Stimulated activated CD4-positive, alpha-beta T cell treated with anti-CD3 and anti-CD28 coated beads, Interleukin-1b, Interleukin-23, amount 100 ng/mL, for 4 hours (primary cell): ENCODE data around the gene IP6K2.

Experiments used
- DNase-seq, 2 donors: peaks; one replicate each; pipeline ENCODE4 v3.0.0-alpha.2; 2020; ENCODE audit warnings: low read depth in 2 of 2

Gene IP6K2

GRCh38 chr3:48663489-48664312 is 53.3 kb downstream of the IP6K2 start:
- DNase-seq, result peak; percentile 67 to 76

GRCh38 chr3:48662753-48663488 is 54.1 kb downstream of the IP6K2 start, which contains the start of gene CELSR3:
Gene CELSR3, minus strand, starts transcription at chr3:48662886. Its CDS starts 252 bp downstream, at chr3:48662634.
- DNase-seq, result peak; percentile 26 to 31

- no peak for DNase-seq
These were observed 54.8 kb downstream of the IP6K2 start for GRCh38 chr3:48662145-48662752.

GRCh38 chr3:48661501-48662144 is 55.4 kb downstream of the IP6K2 start:
- peak; percentile 66 to 69 for DNase-seq

- DNase-seq, result no peak
These were observed 56.1 kb downstream of the IP6K2 start for GRCh38 chr3:48660800-48661400.

GRCh38 chr3:48656841-48657281 is 60.2 kb downstream of the IP6K2 start:
- peak in 1 of 2 donors; percentile 24 for DNase-seq

GRCh38 chr3:48656061-48656840 is 60.8 kb downstream of the IP6K2 start:
- DNase-seq, result peak; percentile 79 to 84

GRCh38 chr3:48655606-48656005 is 61.4 kb downstream of the IP6K2 start:
- DNase-seq, result no peak

GRCh38 chr3:48655063-48655462 is 62.0 kb downstream of the IP6K2 start:
- DNase-seq, result no peak

- no peak for DNase-seq
These were observed 63.9 kb downstream of the IP6K2 start for GRCh38 chr3:48652923-48653715.

- DNase-seq, result no peak
These were observed 65.2 kb downstream of the IP6K2 start for GRCh38 chr3:48651771-48652170.

- no peak for DNase-seq
These were observed 66.3 kb downstream of the IP6K2 start for GRCh38 chr3:48650723-48651122.

- no peak for DNase-seq
These were observed 68.7 kb downstream of the IP6K2 start for GRCh38 chr3:48648188-48648850.

GRCh38 chr3:48647714-48648113 is 69.3 kb downstream of the IP6K2 start:
- DNase-seq, result no peak

- no peak for DNase-seq
These were observed 71.9 kb downstream of the IP6K2 start for GRCh38 chr3:48644898-48645760.

GRCh38 chr3:48642605-48643004 is 74.4 kb downstream of the IP6K2 start:
- no peak for DNase-seq

- no peak for DNase-seq
These were observed 75.6 kb downstream of the IP6K2 start for GRCh38 chr3:48641396-48641795.

- no peak for DNase-seq
These were observed 76.9 kb downstream of the IP6K2 start for GRCh38 chr3:48639944-48640606.
